HG03565 (cell line): Measurements from ENCODE around the gene PDZD11.
"Not testable (repeated sequence)": the region's sequence is repeated elsewhere in the genome, so short reads cannot be mapped to it uniquely, and the experiment has no call there.

Source experiments
- ATAC-seq: cut with Tn5 transposase; IDR thresholded peaks from one replicate; pipeline ENCODE4 v1.9.1; 2021; ENCODE audit warnings: mild to moderate bottlenecking, moderate library complexity; ENCODE audit not compliant: unreplicated experiment

Gene PDZD11

GRCh38 chrX:70257423-70258288 is 32.1 kb downstream of the PDZD11 start:
- no peak for ATAC-seq

GRCh38 chrX:70255452-70255851 is 34.3 kb downstream of the PDZD11 start:
- no peak for ATAC-seq

DNA sequence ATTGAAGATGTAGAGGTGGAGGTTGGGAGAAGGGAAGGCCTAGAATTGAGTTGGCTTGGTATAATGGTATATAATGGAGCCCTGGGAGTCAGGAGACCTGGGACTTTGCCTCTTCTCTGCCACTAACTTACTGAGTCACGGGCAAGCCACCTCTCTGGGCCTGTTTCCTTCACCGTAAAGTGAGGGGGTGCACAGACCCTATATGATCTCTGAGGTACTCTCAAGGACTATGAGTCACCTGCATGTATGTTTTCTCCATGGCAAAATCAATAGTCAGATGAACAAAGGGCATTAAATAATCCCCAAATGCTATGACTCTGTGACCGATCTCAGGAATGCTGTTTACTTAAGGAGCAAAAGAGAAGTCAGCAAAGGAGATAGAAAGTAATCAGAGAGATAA is 34.8 kb downstream of the PDZD11 start:
- ATAC-seq: no peak

GRCh38 chrX:70254063-70254400 is 35.7 kb downstream of the PDZD11 start:
- no peak for ATAC-seq

- no peak for ATAC-seq
These were observed 36.2 kb downstream of the PDZD11 start for GRCh38 chrX:70253377-70254062.

GRCh38 chrX:70252491-70252890 is 37.2 kb downstream of the PDZD11 start:
- ATAC-seq: no peak

GRCh38 chrX:70247252-70247651 is 42.5 kb downstream of the PDZD11 start:
- ATAC-seq: no peak

DNA sequence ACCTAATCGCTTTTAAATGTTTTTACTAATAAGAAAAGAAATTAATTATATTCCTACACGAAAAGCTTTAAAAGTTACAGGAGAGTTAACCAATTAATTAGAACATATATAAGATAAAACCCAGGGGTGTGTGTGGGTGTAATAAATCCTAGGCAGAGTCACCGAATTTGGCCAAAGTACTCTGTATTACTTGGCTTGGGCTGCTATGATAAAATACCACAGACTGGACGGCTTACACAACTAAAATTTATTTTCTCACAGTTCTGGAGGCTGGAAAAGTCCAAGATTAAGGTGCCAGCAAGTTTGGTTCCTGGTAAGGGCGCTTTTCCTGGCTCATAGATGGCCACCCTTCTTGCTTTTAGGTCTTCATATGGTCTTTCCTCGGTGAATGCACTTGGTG is 44.8 kb downstream of the PDZD11 start:
- ATAC-seq: no peak

DNA sequence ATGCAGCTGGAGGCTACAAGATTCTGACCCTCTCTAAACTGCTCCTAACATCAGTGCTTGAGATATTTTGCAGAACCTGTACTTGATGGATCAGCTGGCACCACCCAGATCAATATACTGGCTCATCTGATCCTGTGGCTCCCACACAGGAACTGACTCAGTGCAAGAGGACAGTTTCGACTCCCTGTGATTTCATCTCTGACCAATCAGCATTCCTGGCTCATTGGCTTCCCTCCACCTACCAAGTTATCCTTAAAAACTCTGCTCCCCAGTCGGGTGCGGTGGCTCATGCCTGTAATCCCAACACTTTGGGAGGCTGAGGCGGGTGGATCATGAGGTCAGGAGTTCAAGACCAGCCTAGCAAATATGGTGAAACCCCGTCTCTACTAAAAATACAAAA is 46.1 kb downstream of the PDZD11 start:
- not testable (repeated sequence) for ATAC-seq

GRCh38 chrX:70241501-70241900 is 48.2 kb downstream of the PDZD11 start:
- ATAC-seq: no peak

GRCh38 chrX:70240751-70241150 is 49.0 kb downstream of the PDZD11 start:
- no peak for ATAC-seq
